ENCODE measurements around the gene FXYD2.

FXYD2 gene

GRCh38 chr11:117824571-117825537, at the start of gene FXYD2:
FXYD2 (minus strand) TSS chr11:117824744; CDS start chr11:117824678, 66 bp downstream.
- Histone ChIP-seq H3K9ac (ENCODE audit: low read length) (no peak within 1 kb of the TSS), H3K36me3 (ENCODE audit: control insufficient read depth, insufficient read depth, low read length) (no peaks in the 10 kb centered on the region), H3K27ac (ENCODE audit: low read depth, low read length) (peak within 1 kb of the TSS; percentile 70), H3K27me3 (ENCODE audit: control insufficient read depth, insufficient read depth, low read length) (no peaks in the 10 kb centered on the region), H3K4me1 (ENCODE audit: control insufficient read depth, insufficient read depth, low read length) (peaks cover 11% of the 10 kb centered on the region), H3K4me3 (ENCODE audit: low read length) (peak within 1 kb of the TSS; percentile 5)

DNA sequence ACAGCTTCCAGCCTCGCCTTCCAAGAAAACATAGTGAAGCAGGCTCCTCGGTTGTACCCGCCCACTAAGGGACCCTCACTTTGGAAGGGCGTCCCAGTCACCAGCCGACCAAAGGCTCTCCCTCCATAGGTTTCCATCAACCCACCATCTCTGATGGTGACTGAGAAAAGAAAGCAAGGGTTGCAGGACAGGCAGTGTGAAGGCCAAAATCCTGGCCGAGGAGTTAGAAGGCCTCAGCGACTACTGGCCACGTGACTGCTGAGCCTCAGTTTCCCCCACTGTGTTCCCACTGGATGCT, 49.2 kb upstream of the FXYD2 start:
- H3K4me3 ChIP-seq (ENCODE audit: low read length): no peak overlapping the region
- no peaks in the 10 kb centered on the region for H3K36me3 ChIP-seq (ENCODE audit: control insufficient read depth, insufficient read depth, low read length)
- peaks cover 4% of the 10 kb centered on the region for H3K27me3 ChIP-seq (ENCODE audit: control insufficient read depth, insufficient read depth, low read length)
- H3K4me1 ChIP-seq (ENCODE audit: control insufficient read depth, insufficient read depth, low read length): peaks cover 58% of the 10 kb centered on the region
- H3K27ac ChIP-seq (ENCODE audit: low read depth, low read length): peak overlapping the region; percentile 48
- no peak overlapping the region for H3K9ac ChIP-seq (ENCODE audit: low read length)

GRCh38 chr11:117872975-117873827, 48.7 kb upstream of the FXYD2 start:
- Histone ChIP-seq H3K27ac (ENCODE audit: low read depth, low read length) (peak overlapping the region; percentile 66), H3K4me1 (ENCODE audit: control insufficient read depth, insufficient read depth, low read length) (peaks cover 57% of the 10 kb centered on the region), H3K4me3 (ENCODE audit: low read length) (no peak overlapping the region), H3K9ac (ENCODE audit: low read length) (no peak overlapping the region), H3K27me3 (ENCODE audit: control insufficient read depth, insufficient read depth, low read length) (peaks cover 4% of the 10 kb centered on the region), H3K36me3 (ENCODE audit: control insufficient read depth, insufficient read depth, low read length) (no peaks in the 10 kb centered on the region)

- Histone ChIP-seq H3K4me3 (ENCODE audit: low read length) (no peak overlapping the region), H3K4me1 (ENCODE audit: control insufficient read depth, insufficient read depth, low read length) (peaks cover 50% of the 10 kb centered on the region), H3K27ac (ENCODE audit: low read depth, low read length) (peak overlapping the region; percentile 66), H3K27me3 (ENCODE audit: control insufficient read depth, insufficient read depth, low read length) (peaks cover 4% of the 10 kb centered on the region), H3K9ac (ENCODE audit: low read length) (no peak overlapping the region), H3K36me3 (ENCODE audit: control insufficient read depth, insufficient read depth, low read length) (no peaks in the 10 kb centered on the region)
Observed at GRCh38 chr11:117872420-117872961, 47.9 kb upstream of the FXYD2 start.

DNA sequence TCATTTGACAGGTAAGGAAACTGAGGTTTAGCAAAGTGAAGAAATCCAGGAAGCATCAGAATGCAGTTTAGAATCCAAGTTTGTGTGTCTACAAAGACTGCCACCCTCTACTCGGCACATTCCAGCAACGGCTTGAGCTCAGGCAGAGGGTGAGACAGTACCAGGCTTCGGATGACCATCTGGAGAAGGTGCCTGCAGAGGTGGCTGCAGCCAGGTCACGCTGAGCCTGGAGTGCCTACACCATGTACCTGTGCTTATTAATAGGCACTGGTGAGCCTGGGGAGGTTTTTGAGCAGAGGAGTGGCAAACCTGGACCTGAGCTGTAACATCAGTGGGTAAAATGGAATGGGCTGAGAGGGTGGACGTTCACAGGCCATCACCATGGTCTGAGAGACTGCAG, 47.2 kb upstream of the FXYD2 start:
- Histone ChIP-seq H3K4me3 (ENCODE audit: low read length) (no peak overlapping the region), H3K36me3 (ENCODE audit: control insufficient read depth, insufficient read depth, low read length) (no peaks in the 10 kb centered on the region), H3K9ac (ENCODE audit: low read length) (no peak overlapping the region), H3K4me1 (ENCODE audit: control insufficient read depth, insufficient read depth, low read length) (peaks cover 46% of the 10 kb centered on the region), H3K27ac (ENCODE audit: low read depth, low read length) (peak overlapping the region; percentile 66), H3K27me3 (ENCODE audit: control insufficient read depth, insufficient read depth, low read length) (no peaks in the 10 kb centered on the region)

GRCh38 chr11:117871160-117871559, 46.6 kb upstream of the FXYD2 start:
- Histone ChIP-seq H3K4me3 (ENCODE audit: low read length) (no peak overlapping the region), H3K27me3 (ENCODE audit: control insufficient read depth, insufficient read depth, low read length) (no peaks in the 10 kb centered on the region), H3K36me3 (ENCODE audit: control insufficient read depth, insufficient read depth, low read length) (no peaks in the 10 kb centered on the region), H3K4me1 (ENCODE audit: control insufficient read depth, insufficient read depth, low read length) (peaks cover 46% of the 10 kb centered on the region), H3K27ac (ENCODE audit: low read depth, low read length) (no peak overlapping the region), H3K9ac (ENCODE audit: low read length) (no peak overlapping the region)

GRCh38 chr11:117870103-117870952, 45.8 kb upstream of the FXYD2 start:
- no peaks in the 10 kb centered on the region for H3K36me3 ChIP-seq (ENCODE audit: control insufficient read depth, insufficient read depth, low read length)
- no peak overlapping the region for H3K9ac ChIP-seq (ENCODE audit: low read length)
- H3K27ac ChIP-seq (ENCODE audit: low read depth, low read length): peak overlapping the region; percentile 64
- peaks cover 49% of the 10 kb centered on the region for H3K4me1 ChIP-seq (ENCODE audit: control insufficient read depth, insufficient read depth, low read length)
- no peaks in the 10 kb centered on the region for H3K27me3 ChIP-seq (ENCODE audit: control insufficient read depth, insufficient read depth, low read length)
- no peak overlapping the region for H3K4me3 ChIP-seq (ENCODE audit: low read length)

- Histone ChIP-seq H3K9ac (ENCODE audit: low read length) (no peak overlapping the region), H3K4me1 (ENCODE audit: control insufficient read depth, insufficient read depth, low read length) (peaks cover 43% of the 10 kb centered on the region)
Observed at GRCh38 chr11:117869604-117870003, 45.1 kb upstream of the FXYD2 start.

DNA sequence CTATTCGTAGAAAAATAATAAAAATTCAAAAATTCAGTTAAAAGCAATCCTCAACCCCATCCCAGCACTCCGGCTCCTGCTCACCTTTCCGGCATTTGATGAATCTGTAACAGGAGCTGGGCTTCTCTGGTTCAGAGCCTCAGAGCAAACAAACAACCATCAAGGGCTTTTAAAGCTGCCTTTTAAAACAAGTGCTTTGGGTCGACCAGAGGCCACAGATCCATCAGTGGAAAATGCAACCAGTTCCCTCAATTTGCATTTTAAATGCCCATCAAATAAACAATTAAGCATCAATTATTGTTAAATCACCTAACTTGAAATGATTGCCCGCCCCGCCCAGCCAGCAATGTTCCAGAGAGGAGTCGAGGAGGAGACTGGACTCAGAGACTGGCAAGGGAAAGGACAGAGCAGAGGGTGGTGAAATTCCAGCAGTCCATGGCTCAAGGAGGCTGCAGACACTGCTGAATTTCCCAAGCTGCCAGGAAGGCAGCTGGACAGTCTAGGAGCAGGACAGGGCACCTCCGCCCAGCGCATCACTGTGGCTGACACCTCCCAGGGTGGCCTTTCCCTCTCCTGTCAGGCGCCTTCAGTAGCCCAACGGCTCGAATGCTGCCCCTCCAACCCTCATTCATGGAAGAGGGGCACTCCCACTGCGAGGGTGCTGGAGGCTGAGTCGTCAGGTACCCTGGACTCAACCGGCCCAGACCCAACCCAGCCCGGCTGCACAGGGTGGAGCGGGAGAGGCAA, 44.4 kb upstream of the FXYD2 start:
- peaks cover 42% of the 10 kb centered on the region for H3K4me1 ChIP-seq (ENCODE audit: control insufficient read depth, insufficient read depth, low read length)
- no peaks in the 10 kb centered on the region for H3K27me3 ChIP-seq (ENCODE audit: control insufficient read depth, insufficient read depth, low read length)
- no peak overlapping the region for H3K9ac ChIP-seq (ENCODE audit: low read length)
- H3K36me3 ChIP-seq (ENCODE audit: control insufficient read depth, insufficient read depth, low read length): no peaks in the 10 kb centered on the region
- H3K4me3 ChIP-seq (ENCODE audit: low read length): no peak overlapping the region
- peak overlapping the region; percentile 64 for H3K27ac ChIP-seq (ENCODE audit: low read depth, low read length)

More at GRCh38 chr11:117869604-117870003, 45.1 kb upstream of the FXYD2 start:
- no peak overlapping the region for H3K4me3 ChIP-seq (ENCODE audit: low read length)
- no peaks in the 10 kb centered on the region for H3K27me3 ChIP-seq (ENCODE audit: control insufficient read depth, insufficient read depth, low read length)
- peak overlapping the region; percentile 64 for H3K27ac ChIP-seq (ENCODE audit: low read depth, low read length)
- no peaks in the 10 kb centered on the region for H3K36me3 ChIP-seq (ENCODE audit: control insufficient read depth, insufficient read depth, low read length)

- H3K4me3 ChIP-seq (ENCODE audit: low read length): no peak overlapping the region
- H3K27me3 ChIP-seq (ENCODE audit: control insufficient read depth, insufficient read depth, low read length): no peaks in the 10 kb centered on the region
- H3K36me3 ChIP-seq (ENCODE audit: control insufficient read depth, insufficient read depth, low read length): no peaks in the 10 kb centered on the region
- no peak overlapping the region for H3K9ac ChIP-seq (ENCODE audit: low read length)
- peaks cover 35% of the 10 kb centered on the region for H3K4me1 ChIP-seq (ENCODE audit: control insufficient read depth, insufficient read depth, low read length)
- H3K27ac ChIP-seq (ENCODE audit: low read depth, low read length): no peak overlapping the region
Observed at GRCh38 chr11:117868088-117868487, 43.5 kb upstream of the FXYD2 start.

GRCh38 chr11:117866526-117866925, 42.0 kb upstream of the FXYD2 start:
- H3K4me1 ChIP-seq (ENCODE audit: control insufficient read depth, insufficient read depth, low read length): peaks cover 38% of the 10 kb centered on the region
- H3K27ac ChIP-seq (ENCODE audit: low read depth, low read length): peak overlapping the region; percentile 21
- H3K27me3 ChIP-seq (ENCODE audit: control insufficient read depth, insufficient read depth, low read length): no peaks in the 10 kb centered on the region
- no peak overlapping the region for H3K4me3 ChIP-seq (ENCODE audit: low read length)
- H3K36me3 ChIP-seq (ENCODE audit: control insufficient read depth, insufficient read depth, low read length): no peaks in the 10 kb centered on the region
- H3K9ac ChIP-seq (ENCODE audit: low read length): no peak overlapping the region
